HEK293 (cell line): ENCODE measurements around the gene TPM2.

Source experiments
- IKZF3 ChIP-seq: fragments of 450-650 bp; IDR thresholded peaks from 2 replicates; pipeline ENCODE4 v1.5.0; 2018; ENCODE audit warnings: missing biosample characterization, mild to moderate bottlenecking, missing genetic modification characterization, moderate library complexity
- KLF8 ChIP-seq: fragments of 450-650 bp; formaldehyde crosslinking; IDR thresholded peaks from 2 replicates; pipeline ENCODE4 v1.5.1; 2016; ENCODE audit warnings: missing biosample characterization, missing genetic modification characterization
- MYNN ChIP-seq: fragments of 450-650 bp; formaldehyde crosslinking; IDR thresholded peaks from 2 replicates; pipeline ENCODE4 v1.5.1; 2016; ENCODE audit warnings: missing biosample characterization, missing genetic modification characterization, borderline replicate concordance
- RBAK ChIP-seq: fragments of 450-650 bp; formaldehyde crosslinking; IDR thresholded peaks from 2 replicates; pipeline ENCODE4 v1.5.1; 2016; ENCODE audit warnings: missing biosample characterization, missing genetic modification characterization
- ZBTB21 ChIP-seq: fragments of 450-650 bp; formaldehyde crosslinking; IDR thresholded peaks from 2 replicates; pipeline ENCODE4 v1.5.1; 2017; ENCODE audit warnings: missing biosample characterization, missing genetic modification characterization
- ZNF140 ChIP-seq: fragments of 450-650 bp; formaldehyde crosslinking; IDR thresholded peaks from 2 replicates; pipeline ENCODE4 v1.5.1; 2016; ENCODE audit warnings: missing biosample characterization, missing genetic modification characterization
- ZNF37A ChIP-seq: fragments of 450-650 bp; IDR thresholded peaks from 2 replicates; pipeline ENCODE4 v1.5.1; 2018; ENCODE audit warnings: missing biosample characterization, missing genetic modification characterization
- ZNF391 ChIP-seq: fragments of 450-650 bp; formaldehyde crosslinking; IDR thresholded peaks from 2 replicates; pipeline ENCODE4 v1.5.1; 2016; ENCODE audit warnings: low read depth, missing biosample characterization, missing genetic modification characterization, borderline replicate concordance
- ZNF600 ChIP-seq: fragments of 450-650 bp; formaldehyde crosslinking; IDR thresholded peaks from 2 replicates; pipeline ENCODE4 v1.5.1; 2016; ENCODE audit warnings: missing biosample characterization, missing genetic modification characterization
- ZNF626 ChIP-seq: fragments of 450-650 bp; sonication (Bioruptor Pico); formaldehyde crosslinking; IDR thresholded peaks from 2 replicates; pipeline ENCODE4 v1.5.1; 2018; ENCODE audit warnings: missing biosample characterization, missing genetic modification characterization, inconsistent platforms
- ZNF660 ChIP-seq: fragments of 450-650 bp; IDR thresholded peaks from 2 replicates; pipeline ENCODE4 v1.5.1; 2018; ENCODE audit warnings: missing biosample characterization, mild to moderate bottlenecking, missing genetic modification characterization
- ZNF664 ChIP-seq: fragments of 450-650 bp; formaldehyde crosslinking; IDR thresholded peaks from 2 replicates; pipeline ENCODE4 v1.5.1; 2016; ENCODE audit warnings: missing biosample characterization, missing genetic modification characterization
- ZNF701 ChIP-seq: fragments of 450-650 bp; formaldehyde crosslinking; IDR thresholded peaks from 2 replicates; pipeline ENCODE4 v1.5.1; 2016; ENCODE audit warnings: missing biosample characterization, missing genetic modification characterization
- ZNF768 ChIP-seq: fragments of 450-650 bp; formaldehyde crosslinking; IDR thresholded peaks from 2 replicates; pipeline ENCODE4 v1.5.1; 2018; ENCODE audit warnings: missing biosample characterization, mild to moderate bottlenecking, missing genetic modification characterization
- TF ChIP-seq, protein P1 (sequence below): fragments of 450-650 bp; formaldehyde crosslinking; IDR thresholded peaks from 2 replicates; pipeline ENCODE4 v1.5.0; 2017; ENCODE audit warnings: missing biosample characterization, missing genetic modification characterization, borderline replicate concordance
- TF ChIP-seq, protein P2 (sequence below): fragments of 450-650 bp; formaldehyde crosslinking; IDR thresholded peaks from 2 replicates; pipeline ENCODE4 v1.5.1; 2016; ENCODE audit warnings: missing biosample characterization, missing genetic modification characterization
- TF ChIP-seq, protein P3 (sequence below): fragments of 450-650 bp; formaldehyde crosslinking; IDR thresholded peaks from 2 replicates; pipeline ENCODE4 v1.5.1; 2016; ENCODE audit warnings: missing biosample characterization, missing genetic modification characterization
- TF ChIP-seq, protein P4 (sequence below): fragments of 450-650 bp; formaldehyde crosslinking; IDR thresholded peaks from 2 replicates; pipeline ENCODE4 v1.5.1; 2016; ENCODE audit warnings: missing biosample characterization, missing genetic modification characterization
- TF ChIP-seq, protein P5 (sequence below): fragments of 450-650 bp; formaldehyde crosslinking; IDR thresholded peaks from 2 replicates; pipeline ENCODE4 v1.5.1; 2017; ENCODE audit warnings: missing biosample characterization, missing genetic modification characterization
- TF ChIP-seq, protein P6 (sequence below): fragments of 450-650 bp; formaldehyde crosslinking; IDR thresholded peaks from 2 replicates; pipeline ENCODE4 v1.5.1; 2016; ENCODE audit warnings: missing biosample characterization, missing genetic modification characterization
- TF ChIP-seq, protein P7 (sequence below): fragments of 450-650 bp; formaldehyde crosslinking; conservative IDR thresholded peaks from 2 replicates; pipeline ENCODE4 v1.5.1; 2016; ENCODE audit warnings: low read depth, missing biosample characterization, missing genetic modification characterization

Gene TPM2

DNA sequence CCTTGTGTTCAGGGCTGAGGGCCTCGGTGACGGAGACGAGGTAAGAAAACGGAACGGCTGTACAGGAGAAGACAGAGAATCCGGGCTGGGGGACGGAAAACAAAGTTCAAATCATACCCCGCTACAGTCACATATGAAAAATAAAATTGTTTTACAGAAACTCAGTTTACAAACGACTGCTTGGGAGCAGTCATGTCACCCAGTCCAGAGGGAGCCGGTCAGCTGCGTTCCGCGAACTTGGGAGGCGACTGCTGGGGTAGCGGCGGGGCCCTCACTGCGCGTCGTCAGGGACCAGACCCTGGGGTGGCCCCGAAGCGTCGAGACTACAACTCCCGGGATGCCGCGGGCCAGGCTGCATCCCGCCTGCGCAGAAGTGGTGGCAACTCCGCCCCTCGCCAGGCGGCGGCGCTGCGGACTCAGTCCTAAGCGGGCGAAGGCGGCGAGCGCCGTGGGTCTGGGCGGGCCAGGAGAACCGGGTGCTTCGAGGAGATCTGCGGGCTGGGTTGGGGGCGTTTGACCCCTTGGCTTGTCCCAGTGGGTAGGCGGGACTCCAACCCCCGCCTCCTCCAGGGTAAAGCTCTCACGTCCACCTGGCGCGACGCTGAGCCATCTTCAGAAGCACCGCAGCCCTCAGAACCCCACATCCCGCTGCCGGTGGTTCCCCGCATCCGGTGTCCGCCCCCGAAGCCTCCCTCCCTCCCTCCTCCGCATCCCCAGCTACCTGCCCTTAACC, 43.0 kb downstream of the TPM2 start (continued):
- TF ChIP-seq KLF8 (tag by site-specific recombination) (no peak), ZNF37A (tag by site-specific recombination) (no peak), ZBTB21 (tag by site-specific recombination) (0 out of 2 replicates have a peak, but pooled peaks have one; percentile 11), ZNF140 (tag by site-specific recombination) (no peak), ZNF701 (no peak), RBAK (tag by site-specific recombination) (no peak), ZNF600 (tag by site-specific recombination) (no peak; the same call in 1 of the 2 replicates), ZNF391 (tag by site-specific recombination) (no peak), ZNF768 (tag by site-specific recombination) (no peak), ZNF664 (tag by site-specific recombination) (no peak), MYNN (tag by site-specific recombination) (no peak), IKZF3 (no peak), ZNF660 (tag by site-specific recombination) (no peak), ZNF626 (tag by site-specific recombination) (no peak)
- TF ChIP-seq, protein P1, sequence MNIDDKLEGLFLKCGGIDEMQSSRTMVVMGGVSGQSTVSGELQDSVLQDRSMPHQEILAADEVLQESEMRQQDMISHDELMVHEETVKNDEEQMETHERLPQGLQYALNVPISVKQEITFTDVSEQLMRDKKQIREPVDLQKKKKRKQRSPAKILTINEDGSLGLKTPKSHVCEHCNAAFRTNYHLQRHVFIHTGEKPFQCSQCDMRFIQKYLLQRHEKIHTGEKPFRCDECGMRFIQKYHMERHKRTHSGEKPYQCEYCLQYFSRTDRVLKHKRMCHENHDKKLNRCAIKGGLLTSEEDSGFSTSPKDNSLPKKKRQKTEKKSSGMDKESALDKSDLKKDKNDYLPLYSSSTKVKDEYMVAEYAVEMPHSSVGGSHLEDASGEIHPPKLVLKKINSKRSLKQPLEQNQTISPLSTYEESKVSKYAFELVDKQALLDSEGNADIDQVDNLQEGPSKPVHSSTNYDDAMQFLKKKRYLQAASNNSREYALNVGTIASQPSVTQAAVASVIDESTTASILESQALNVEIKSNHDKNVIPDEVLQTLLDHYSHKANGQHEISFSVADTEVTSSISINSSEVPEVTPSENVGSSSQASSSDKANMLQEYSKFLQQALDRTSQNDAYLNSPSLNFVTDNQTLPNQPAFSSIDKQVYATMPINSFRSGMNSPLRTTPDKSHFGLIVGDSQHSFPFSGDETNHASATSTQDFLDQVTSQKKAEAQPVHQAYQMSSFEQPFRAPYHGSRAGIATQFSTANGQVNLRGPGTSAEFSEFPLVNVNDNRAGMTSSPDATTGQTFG: no peak
- TF ChIP-seq, protein P2, sequence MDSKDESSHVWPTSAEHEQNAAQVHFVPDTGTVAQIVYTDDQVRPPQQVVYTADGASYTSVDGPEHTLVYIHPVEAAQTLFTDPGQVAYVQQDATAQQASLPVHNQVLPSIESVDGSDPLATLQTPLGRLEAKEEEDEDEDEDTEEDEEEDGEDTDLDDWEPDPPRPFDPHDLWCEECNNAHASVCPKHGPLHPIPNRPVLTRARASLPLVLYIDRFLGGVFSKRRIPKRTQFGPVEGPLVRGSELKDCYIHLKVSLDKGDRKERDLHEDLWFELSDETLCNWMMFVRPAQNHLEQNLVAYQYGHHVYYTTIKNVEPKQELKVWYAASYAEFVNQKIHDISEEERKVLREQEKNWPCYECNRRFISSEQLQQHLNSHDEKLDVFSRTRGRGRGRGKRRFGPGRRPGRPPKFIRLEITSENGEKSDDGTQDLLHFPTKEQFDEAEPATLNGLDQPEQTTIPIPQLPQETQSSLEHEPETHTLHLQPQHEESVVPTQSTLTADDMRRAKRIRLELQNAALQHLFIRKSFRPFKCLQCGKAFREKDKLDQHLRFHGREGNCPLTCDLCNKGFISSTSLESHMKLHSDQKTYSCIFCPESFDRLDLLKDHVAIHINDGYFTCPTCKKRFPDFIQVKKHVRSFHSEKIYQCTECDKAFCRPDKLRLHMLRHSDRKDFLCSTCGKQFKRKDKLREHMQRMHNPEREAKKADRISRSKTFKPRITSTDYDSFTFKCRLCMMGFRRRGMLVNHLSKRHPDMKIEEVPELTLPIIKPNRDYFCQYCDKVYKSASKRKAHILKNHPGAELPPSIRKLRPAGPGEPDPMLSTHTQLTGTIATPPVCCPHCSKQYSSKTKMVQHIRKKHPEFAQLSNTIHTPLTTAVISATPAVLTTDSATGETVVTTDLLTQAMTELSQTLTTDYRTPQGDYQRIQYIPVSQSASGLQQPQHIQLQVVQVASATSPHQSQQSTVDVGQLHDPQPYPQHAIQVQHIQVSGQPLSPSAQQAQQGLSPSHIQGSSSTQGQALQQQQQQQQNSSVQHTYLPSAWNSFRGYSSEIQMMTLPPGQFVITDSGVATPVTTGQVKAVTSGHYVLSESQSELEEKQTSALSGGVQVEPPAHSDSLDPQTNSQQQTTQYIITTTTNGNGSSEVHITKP (tag by site-specific recombination): no peak
- TF ChIP-seq, protein P3, sequence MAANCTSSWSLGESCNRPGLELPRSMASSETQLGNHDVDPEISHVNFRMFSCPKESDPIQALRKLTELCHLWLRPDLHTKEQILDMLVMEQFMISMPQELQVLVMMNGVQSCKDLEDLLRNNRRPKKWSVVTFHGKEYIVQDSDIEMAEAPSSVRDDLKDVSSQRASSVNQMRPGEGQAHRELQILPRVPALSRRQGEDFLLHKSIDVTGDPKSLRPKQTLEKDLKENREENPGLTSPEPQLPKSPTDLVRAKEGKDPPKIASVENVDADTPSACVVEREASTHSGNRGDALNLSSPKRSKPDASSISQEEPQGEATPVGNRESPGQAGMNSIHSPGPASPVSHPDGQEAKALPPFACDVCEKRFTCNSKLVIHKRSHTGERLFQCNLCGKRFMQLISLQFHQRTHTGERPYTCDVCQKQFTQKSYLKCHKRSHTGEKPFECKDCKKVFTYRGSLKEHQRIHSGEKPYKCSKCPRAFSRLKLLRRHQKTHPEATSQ (tag by site-specific recombination): no peak
- TF ChIP-seq, protein P4, sequence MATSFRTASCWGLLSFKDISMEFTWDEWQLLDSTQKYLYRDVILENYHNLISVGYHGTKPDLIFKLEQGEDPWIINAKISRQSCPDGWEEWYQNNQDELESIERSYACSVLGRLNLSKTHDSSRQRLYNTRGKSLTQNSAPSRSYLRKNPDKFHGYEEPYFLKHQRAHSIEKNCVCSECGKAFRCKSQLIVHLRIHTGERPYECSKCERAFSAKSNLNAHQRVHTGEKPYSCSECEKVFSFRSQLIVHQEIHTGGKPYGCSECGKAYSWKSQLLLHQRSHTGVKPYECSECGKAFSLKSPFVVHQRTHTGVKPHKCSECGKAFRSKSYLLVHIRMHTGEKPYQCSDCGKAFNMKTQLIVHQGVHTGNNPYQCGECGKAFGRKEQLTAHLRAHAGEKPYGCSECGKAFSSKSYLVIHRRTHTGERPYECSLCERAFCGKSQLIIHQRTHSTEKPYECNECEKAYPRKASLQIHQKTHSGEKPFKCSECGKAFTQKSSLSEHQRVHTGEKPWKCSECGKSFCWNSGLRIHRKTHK (tag by site-specific recombination): no peak
- TF ChIP-seq, protein P5, sequence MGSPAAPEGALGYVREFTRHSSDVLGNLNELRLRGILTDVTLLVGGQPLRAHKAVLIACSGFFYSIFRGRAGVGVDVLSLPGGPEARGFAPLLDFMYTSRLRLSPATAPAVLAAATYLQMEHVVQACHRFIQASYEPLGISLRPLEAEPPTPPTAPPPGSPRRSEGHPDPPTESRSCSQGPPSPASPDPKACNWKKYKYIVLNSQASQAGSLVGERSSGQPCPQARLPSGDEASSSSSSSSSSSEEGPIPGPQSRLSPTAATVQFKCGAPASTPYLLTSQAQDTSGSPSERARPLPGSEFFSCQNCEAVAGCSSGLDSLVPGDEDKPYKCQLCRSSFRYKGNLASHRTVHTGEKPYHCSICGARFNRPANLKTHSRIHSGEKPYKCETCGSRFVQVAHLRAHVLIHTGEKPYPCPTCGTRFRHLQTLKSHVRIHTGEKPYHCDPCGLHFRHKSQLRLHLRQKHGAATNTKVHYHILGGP (tag by site-specific recombination): no peak
- TF ChIP-seq, protein P6, sequence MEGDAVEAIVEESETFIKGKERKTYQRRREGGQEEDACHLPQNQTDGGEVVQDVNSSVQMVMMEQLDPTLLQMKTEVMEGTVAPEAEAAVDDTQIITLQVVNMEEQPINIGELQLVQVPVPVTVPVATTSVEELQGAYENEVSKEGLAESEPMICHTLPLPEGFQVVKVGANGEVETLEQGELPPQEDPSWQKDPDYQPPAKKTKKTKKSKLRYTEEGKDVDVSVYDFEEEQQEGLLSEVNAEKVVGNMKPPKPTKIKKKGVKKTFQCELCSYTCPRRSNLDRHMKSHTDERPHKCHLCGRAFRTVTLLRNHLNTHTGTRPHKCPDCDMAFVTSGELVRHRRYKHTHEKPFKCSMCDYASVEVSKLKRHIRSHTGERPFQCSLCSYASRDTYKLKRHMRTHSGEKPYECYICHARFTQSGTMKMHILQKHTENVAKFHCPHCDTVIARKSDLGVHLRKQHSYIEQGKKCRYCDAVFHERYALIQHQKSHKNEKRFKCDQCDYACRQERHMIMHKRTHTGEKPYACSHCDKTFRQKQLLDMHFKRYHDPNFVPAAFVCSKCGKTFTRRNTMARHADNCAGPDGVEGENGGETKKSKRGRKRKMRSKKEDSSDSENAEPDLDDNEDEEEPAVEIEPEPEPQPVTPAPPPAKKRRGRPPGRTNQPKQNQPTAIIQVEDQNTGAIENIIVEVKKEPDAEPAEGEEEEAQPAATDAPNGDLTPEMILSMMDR (tag by site-specific recombination): peak; percentile 94
- TF ChIP-seq, protein P7, sequence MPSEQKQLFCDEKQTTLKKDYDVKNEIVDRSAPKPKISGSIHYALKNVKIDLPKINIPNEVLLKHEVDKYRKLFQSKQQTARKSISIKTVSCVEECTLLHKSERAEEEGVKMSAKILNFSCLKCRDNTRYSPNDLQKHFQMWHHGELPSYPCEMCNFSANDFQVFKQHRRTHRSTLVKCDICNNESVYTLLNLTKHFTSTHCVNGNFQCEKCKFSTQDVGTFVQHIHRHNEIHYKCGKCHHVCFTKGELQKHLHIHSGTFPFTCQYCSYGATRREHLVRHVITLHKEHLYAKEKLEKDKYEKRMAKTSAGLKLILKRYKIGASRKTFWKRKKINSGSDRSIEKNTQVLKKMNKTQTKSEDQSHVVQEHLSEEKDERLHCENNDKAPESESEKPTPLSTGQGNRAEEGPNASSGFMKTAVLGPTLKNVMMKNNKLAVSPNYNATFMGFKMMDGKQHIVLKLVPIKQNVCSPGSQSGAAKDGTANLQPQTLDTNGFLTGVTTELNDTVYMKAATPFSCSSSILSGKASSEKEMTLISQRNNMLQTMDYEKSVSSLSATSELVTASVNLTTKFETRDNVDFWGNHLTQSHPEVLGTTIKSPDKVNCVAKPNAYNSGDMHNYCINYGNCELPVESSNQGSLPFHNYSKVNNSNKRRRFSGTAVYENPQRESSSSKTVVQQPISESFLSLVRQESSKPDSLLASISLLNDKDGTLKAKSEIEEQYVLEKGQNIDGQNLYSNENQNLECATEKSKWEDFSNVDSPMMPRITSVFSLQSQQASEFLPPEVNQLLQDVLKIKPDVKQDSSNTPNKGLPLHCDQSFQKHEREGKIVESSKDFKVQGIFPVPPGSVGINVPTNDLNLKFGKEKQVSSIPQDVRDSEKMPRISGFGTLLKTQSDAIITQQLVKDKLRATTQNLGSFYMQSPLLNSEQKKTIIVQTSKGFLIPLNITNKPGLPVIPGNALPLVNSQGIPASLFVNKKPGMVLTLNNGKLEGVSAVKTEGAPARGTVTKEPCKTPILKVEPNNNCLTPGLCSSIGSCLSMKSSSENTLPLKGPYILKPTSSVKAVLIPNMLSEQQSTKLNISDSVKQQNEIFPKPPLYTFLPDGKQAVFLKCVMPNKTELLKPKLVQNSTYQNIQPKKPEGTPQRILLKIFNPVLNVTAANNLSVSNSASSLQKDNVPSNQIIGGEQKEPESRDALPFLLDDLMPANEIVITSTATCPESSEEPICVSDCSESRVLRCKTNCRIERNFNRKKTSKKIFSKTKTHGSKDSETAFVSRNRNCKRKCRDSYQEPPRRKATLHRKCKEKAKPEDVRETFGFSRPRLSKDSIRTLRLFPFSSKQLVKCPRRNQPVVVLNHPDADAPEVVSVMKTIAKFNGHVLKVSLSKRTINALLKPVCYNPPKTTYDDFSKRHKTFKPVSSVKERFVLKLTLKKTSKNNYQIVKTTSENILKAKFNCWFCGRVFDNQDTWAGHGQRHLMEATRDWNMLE (tag by site-specific recombination): no peak
